A549 treated with Mapracorat at 1 μM for 4 hours (cell line): Measurements from ENCODE around the gene RRP15. TPM values are rescaled to one million over a fixed set of nuclear protein-coding genes. Genes with fewer than 3 reads are reported as not detected.

Experiments used
- total RNA-seq: library from RNA; stranded (reverse); fragments of 200-300 nt; extraction: Qiagen RNA extraction; gene quantifications from 5 replicates; pipeline ENCODE4 v1.2.3, GENCODE V29; 2022

RRP15 gene
- total RNA-seq: 24.6 to 31.6 TPM (median 29.8 TPM) in 5 replicates

GRCh38 chr1:218284917-218285635 lies at the start of gene RRP15:
Gene RRP15 (plus strand): TSS chr1:218285293. CDS start chr1:218285317, 24 bp downstream.

GRCh38 chr1:218344814-218345672 lies 60.0 kb downstream of the RRP15 start, which contains the start of gene TGFB2:
Gene TGFB2 (plus strand): TSS chr1:218345336. CDS start chr1:218346702, 1,366 bp downstream.

Other genes starting within 250 kb of the RRP15 start
- gene TGFB2, start 60.0 kb downstream of the RRP15 start, total RNA-seq: 10.2 to 14.8 TPM (median 12.8 TPM) in 5 replicates